ENCODE results near the gene TRPM3. TPM values are rescaled to one million over a fixed set of nuclear protein-coding genes. Genes with fewer than 3 reads are reported as not detected.

TRPM3 gene
- total RNA-seq, 4 donors from 2014 or later, result 0.07 to 0.66 TPM; not detected in 2

GRCh38 chr9:70945301-70945700, 176.1 kb downstream of the TRPM3 start:
- intact Hi-C loops (cut with DNase I; ENCODE audit: low total_unique reads) (no loop called here), in situ Hi-C loops (cut with MboI; ENCODE audit: low sequenced_read_pairs in 4 of 4) (no loop called here)
- Histone ChIP-seq H3K36me3 (no peaks in the 10 kb centered on the region), H3K4me1 (no peaks in the 10 kb centered on the region), H3K27me3 (no peaks in the 10 kb centered on the region), H3K27ac (no peak overlapping the region), H3K9me3 (no peaks in the 10 kb centered on the region), H3K4me3 (no peak overlapping the region)
- ATAC-seq (no peak), DNase-seq (no peak)
- TF ChIP-seq CTCF (IDR thresholded peaks at IDR 0.05 in 4 of 5, conservative IDR thresholded peaks at IDR 0.05 in 1 of 5) (no peak), POLR2A (IDR thresholded peaks at IDR 0.05) (no peak)

- H3K4me1 ChIP-seq, result no peaks in the 10 kb centered on the region
- no peak overlapping the region for H3K4me3 ChIP-seq
- intact Hi-C loops (cut with DNase I; ENCODE audit: low total_unique reads), result no loop called here
- no peaks in the 10 kb centered on the region for H3K36me3 ChIP-seq
- ATAC-seq (no peak), DNase-seq (no peak)
- in situ Hi-C loops (cut with MboI; ENCODE audit: low sequenced_read_pairs in 4 of 4), result no loop called here
- H3K9me3 ChIP-seq, result no peaks in the 10 kb centered on the region
- TF ChIP-seq CTCF (IDR thresholded peaks at IDR 0.05 in 4 of 5, conservative IDR thresholded peaks at IDR 0.05 in 1 of 5), result no peak
- no peak for TF ChIP-seq POLR2A (IDR thresholded peaks at IDR 0.05)
- H3K27ac ChIP-seq, result no peak overlapping the region
- H3K27me3 ChIP-seq, result no peaks in the 10 kb centered on the region
Measured at GRCh38 chr9:70941191-70941590, 180.2 kb downstream of the TRPM3 start.

GRCh38 chr9:70940605-70941004, 180.8 kb downstream of the TRPM3 start:
- Histone ChIP-seq H3K4me3 (no peak overlapping the region), H3K27ac (no peak overlapping the region), H3K4me1 (no peaks in the 10 kb centered on the region), H3K9me3 (no peaks in the 10 kb centered on the region), H3K27me3 (no peaks in the 10 kb centered on the region), H3K36me3 (no peaks in the 10 kb centered on the region)
- intact Hi-C loops (cut with DNase I; ENCODE audit: low total_unique reads), result no loop called here
- in situ Hi-C loops (cut with MboI; ENCODE audit: low sequenced_read_pairs in 4 of 4), result no loop called here
- ATAC-seq, result no peak
- TF ChIP-seq POLR2A (IDR thresholded peaks at IDR 0.05) (no peak), CTCF (IDR thresholded peaks at IDR 0.05 in 4 of 5, conservative IDR thresholded peaks at IDR 0.05 in 1 of 5) (no peak)
- no peak for DNase-seq

GRCh38 chr9:70936536-70936935, 184.9 kb downstream of the TRPM3 start:
- Histone ChIP-seq H3K4me1 (no peaks in the 10 kb centered on the region), H3K36me3 (no peaks in the 10 kb centered on the region), H3K9me3 (no peaks in the 10 kb centered on the region), H3K4me3 (no peak overlapping the region), H3K27me3 (no peaks in the 10 kb centered on the region), H3K27ac (no peak overlapping the region)
- ATAC-seq (no peak), DNase-seq (no peak)
- intact Hi-C loops (cut with DNase I; ENCODE audit: low total_unique reads), result no loop called here
- in situ Hi-C loops (cut with MboI; ENCODE audit: low sequenced_read_pairs in 4 of 4), result no loop called here
- TF ChIP-seq POLR2A (IDR thresholded peaks at IDR 0.05) (no peak), CTCF (IDR thresholded peaks at IDR 0.05 in 4 of 5, conservative IDR thresholded peaks at IDR 0.05 in 1 of 5) (no peak)

GRCh38 chr9:70935856-70936255, 185.6 kb downstream of the TRPM3 start:
- H3K36me3 ChIP-seq, result no peaks in the 10 kb centered on the region
- in situ Hi-C loops (cut with MboI; ENCODE audit: low sequenced_read_pairs in 4 of 4), result no loop called here
- no peaks in the 10 kb centered on the region for H3K4me1 ChIP-seq
- no peaks in the 10 kb centered on the region for H3K9me3 ChIP-seq
- no peaks in the 10 kb centered on the region for H3K27me3 ChIP-seq
- TF ChIP-seq CTCF (IDR thresholded peaks at IDR 0.05 in 4 of 5, conservative IDR thresholded peaks at IDR 0.05 in 1 of 5) (no peak), POLR2A (IDR thresholded peaks at IDR 0.05) (no peak)
- no peak overlapping the region for H3K27ac ChIP-seq
- DNase-seq, result no peak
- no peak overlapping the region for H3K4me3 ChIP-seq
- no peak for ATAC-seq
- intact Hi-C loops (cut with DNase I; ENCODE audit: low total_unique reads), result no loop called here

All from gastrocnemius medialis (tissue), 4 donors.